ENCODE results near the gene ZNF195.
"Not testable (repeated sequence)": the region's sequence is repeated elsewhere in the genome, so short reads cannot be mapped to it uniquely, and the experiment has no call there.

ZNF195 gene

GRCh38 chr11:3402181-3402860 lies 23.4 kb upstream of the ZNF195 start:
- not testable (repeated sequence) for DNase-seq (ENCODE audit: low read depth, low spot score)

GRCh38 chr11:3401052-3401451 lies 22.1 kb upstream of the ZNF195 start:
- not testable (repeated sequence) for DNase-seq (ENCODE audit: low read depth, low spot score)

DNA sequence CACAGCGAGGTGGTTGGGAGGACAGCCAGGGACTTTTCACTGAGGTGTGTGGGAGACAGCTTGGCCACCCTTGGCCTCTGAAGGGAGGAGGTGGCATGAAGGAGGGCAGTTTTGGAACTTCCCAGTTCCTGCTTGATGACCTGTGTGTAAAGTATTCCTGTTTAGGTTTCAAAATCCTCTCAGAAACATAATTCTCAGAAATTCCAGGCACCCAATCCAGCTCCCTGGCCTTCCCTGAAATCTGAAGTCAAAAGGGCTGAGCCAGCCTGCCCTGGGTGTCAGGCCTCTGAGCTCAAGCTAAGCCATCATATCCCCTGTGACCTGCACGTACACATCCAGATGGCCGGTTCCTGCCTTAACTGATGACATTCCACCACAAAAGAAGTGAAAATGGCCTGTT lies 19.6 kb upstream of the ZNF195 start:
- DNase-seq (ENCODE audit: low read depth, low spot score): not testable (repeated sequence)

- not testable (repeated sequence) for DNase-seq (ENCODE audit: low read depth, low spot score)
Observed at GRCh38 chr11:3398106-3398505, 19.2 kb upstream of the ZNF195 start.

DNA sequence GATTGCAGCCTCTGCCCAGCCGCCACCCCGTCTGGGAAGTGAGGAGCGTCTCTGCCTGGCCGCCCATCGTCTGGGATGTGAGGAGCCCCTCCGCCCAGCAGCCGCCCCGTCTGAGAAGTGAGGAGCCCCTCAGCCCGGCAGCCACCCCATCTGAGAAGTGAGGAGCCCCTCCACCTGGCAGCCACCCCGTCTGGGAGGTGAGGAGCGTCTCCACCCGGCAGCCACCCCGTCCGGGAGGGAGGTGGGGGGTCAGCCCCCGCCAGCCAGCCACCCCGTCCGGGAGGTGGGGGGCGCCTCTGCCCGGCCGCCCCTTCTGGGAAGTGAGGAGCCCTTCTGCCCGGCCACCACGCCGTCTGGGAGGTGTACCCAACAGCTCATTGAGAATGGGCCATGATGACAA lies 18.3 kb upstream of the ZNF195 start:
- not testable (repeated sequence) for DNase-seq (ENCODE audit: low read depth, low spot score)

DNA sequence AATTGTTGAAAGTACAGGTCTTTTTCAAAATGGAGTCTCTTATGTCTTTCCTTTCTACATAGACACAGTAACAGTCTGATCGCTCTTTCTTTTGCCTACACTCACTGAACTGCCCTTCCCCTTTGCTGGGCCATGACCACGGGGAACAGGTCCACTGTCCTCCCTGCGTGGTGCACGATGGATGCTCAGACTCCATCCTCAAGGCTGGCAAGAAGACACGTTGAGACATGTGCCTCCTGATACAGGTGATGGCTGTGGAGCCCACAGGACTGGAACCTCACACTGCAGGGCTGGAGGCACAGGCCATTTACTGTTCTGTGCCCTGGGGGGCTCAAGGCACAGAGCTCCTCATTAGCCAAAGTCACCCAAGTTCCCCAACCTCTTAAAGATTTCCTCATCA lies 16.5 kb upstream of the ZNF195 start:
- not testable (repeated sequence) for DNase-seq (ENCODE audit: low read depth, low spot score)

GRCh38 chr11:3394956-3395355 lies 16.0 kb upstream of the ZNF195 start:
- not testable (repeated sequence) for DNase-seq (ENCODE audit: low read depth, low spot score)

DNA sequence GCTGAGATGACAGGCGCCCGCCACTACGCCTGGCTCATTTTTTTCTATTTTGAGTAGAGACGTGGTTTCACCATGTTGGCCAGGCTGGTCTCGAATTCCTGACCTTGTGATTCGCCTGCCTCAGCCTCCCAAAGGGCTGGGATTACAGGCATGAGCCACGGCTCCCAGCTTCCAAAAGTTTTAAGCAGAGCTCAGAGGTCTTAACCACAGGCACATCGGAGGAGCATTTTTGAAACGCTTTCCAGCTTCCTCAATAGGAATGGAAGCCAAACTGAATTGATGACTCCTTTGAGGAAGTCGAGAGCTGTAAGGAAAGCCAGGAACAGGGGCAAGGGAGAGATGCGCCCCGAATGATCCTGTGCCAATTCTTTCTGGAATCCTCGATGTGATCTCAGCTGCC lies 14.5 kb upstream of the ZNF195 start:
- not testable (repeated sequence) for DNase-seq (ENCODE audit: low read depth, low spot score)

DNA sequence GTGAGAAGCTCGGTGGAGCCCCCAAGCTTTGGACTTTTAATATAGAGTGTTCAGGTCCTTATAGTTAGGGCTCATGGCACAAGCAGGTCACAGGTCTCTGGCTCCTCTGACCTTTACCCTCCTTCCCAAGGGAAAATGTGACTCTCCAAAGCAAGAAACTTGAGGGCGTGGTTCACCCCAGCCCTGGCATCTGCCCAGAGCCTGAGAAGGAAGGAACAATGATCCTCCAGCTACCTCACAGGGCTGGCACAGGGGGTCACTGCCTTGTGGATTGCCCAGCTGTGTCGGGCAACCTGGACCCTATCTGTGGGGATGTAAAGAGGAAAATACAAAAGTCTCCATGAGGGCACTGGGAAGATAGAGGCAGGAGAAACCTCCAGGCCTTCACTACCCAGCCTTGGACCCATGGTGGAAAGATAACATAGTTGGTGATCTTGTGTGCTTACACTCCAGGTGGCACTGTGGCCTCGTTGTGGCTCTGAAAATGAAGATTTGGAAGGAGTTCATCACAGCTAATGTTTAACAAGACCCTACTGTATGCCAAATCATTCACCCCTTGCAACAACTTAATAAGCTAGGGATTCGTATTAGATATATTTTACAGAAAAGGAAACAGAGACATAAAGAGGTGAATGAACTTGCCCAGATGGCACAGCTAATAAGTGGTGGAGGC lies 3.8 kb upstream of the ZNF195 start:
- DNase-seq (ENCODE audit: low read depth, low spot score): no peak

GRCh38 chr11:3381794-3382193 lies 2.8 kb upstream of the ZNF195 start:
- DNase-seq (ENCODE audit: low read depth, low spot score): no peak

DNA sequence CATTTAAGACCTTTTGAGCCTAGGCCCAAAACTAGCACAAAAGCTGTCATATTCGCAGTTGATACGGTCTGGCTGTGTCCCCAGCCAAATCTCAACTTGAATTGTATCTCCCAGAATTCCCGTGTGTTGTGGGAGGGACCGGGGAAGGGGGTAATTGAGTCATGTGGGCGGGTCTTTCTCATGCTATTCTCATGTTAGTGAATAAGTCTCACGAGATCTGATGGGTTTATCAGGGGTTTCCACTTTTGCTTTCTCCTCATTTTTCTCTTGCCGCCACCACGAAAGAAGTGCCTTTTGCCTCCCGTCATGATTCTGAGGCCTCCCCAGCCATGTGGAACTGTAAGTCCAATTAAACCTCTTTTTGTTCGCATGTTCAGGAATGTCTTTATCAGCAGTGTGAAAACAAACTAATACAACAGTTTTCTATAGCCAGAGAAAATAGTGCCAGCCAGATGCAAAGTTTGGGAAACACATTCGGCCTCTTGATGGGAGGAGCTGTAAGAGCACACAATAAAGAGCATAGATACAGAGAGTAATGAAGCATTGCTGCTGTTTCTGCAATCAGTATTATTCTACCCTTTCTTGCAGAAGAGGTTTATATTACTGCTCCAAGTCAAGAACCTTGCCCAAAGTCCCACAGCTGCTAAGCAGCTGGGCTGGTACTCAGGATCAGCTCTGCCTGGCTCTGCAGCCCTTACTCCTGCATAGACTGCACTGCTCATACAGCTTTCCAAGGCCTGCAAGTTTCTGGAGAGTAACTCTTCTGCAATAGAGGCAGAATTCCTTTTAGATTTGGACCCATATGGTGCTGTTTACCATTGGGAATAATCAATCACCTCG lies 2.0 kb upstream of the ZNF195 start:
- DNase-seq (ENCODE audit: low read depth, low spot score): no peak

DNA sequence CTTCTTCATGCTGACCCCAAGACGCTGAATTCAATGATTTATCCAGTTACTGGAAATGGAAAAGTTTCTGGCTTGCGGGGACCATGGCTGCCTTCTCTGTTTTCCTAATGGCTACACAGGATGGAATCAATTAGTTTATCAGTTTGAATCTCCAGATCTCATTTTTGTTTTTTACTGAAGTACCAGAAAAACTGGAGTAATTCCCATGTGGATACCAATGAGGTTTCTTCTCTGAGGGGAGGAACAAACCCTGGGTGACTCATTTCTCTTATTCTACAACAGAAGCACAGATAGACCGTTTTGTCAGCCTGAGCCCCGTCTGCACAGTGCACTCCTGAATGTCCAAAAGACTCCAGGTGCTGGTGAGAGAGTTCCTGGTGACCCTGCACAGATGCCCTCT lies 3.4 kb downstream of the ZNF195 start:
- no peak for DNase-seq (ENCODE audit: low read depth, low spot score)

- DNase-seq (ENCODE audit: low read depth, low spot score): no peak
Observed at GRCh38 chr11:3370311-3370870, 8.6 kb downstream of the ZNF195 start.

GRCh38 chr11:3369366-3369765 lies 9.6 kb downstream of the ZNF195 start:
- DNase-seq (ENCODE audit: low read depth, low spot score): no peak

- DNase-seq (ENCODE audit: low read depth, low spot score): no peak
Observed at GRCh38 chr11:3368199-3368598, 10.7 kb downstream of the ZNF195 start.

GRCh38 chr11:3367221-3367620 lies 11.7 kb downstream of the ZNF195 start:
- no peak for DNase-seq (ENCODE audit: low read depth, low spot score)

- DNase-seq (ENCODE audit: low read depth, low spot score): no peak
Observed at GRCh38 chr11:3359092-3359824, 19.7 kb downstream of the ZNF195 start.

- DNase-seq (ENCODE audit: low read depth, low spot score): no peak
Observed at GRCh38 chr11:3357994-3358676, 20.8 kb downstream of the ZNF195 start.

- no peak for DNase-seq (ENCODE audit: low read depth, low spot score)
Observed at GRCh38 chr11:3357302-3357701, 21.6 kb downstream of the ZNF195 start.

DNA sequence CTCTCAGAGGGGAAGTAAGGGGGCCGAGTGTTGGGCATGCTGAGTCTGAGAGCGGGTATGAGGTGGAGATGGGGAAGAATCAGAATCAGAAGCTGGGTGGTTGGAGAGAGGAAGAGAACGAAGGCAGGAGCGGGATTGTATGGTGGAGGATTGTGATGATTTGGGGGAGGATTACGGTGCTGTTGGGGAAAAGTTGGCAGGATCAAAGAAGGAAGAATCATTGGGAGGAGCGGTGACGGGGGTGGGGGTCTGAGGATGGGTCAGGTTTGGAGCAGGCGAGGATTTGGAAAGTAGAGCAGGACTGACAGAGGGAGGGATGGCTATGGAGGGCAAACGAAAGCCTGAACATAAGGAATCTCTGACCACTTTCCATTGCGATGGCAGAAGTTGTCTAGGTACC lies 22.1 kb downstream of the ZNF195 start:
- DNase-seq (ENCODE audit: low read depth, low spot score): no peak

- no peak for DNase-seq (ENCODE audit: low read depth, low spot score)
Observed at GRCh38 chr11:3353066-3353465, 25.9 kb downstream of the ZNF195 start.

Measured in brain pericyte (primary cell).